ENCODE measurements around the gene INPP5K. TPM values are rescaled to one million over a fixed set of nuclear protein-coding genes. Genes with fewer than 3 reads are reported as not detected.
A peak's percentile ranks its signal among the peaks of the same experiment; 100 is the strongest.
"Not testable (repeated sequence)": the region's sequence is repeated elsewhere in the genome, so short reads cannot be mapped to it uniquely, and the experiment has no call there.

INPP5K gene
- 28.1 and 81.9 TPM in 2 replicates for total RNA-seq (2014; rRNA removed; shearing (Covaris generic))

DNA sequence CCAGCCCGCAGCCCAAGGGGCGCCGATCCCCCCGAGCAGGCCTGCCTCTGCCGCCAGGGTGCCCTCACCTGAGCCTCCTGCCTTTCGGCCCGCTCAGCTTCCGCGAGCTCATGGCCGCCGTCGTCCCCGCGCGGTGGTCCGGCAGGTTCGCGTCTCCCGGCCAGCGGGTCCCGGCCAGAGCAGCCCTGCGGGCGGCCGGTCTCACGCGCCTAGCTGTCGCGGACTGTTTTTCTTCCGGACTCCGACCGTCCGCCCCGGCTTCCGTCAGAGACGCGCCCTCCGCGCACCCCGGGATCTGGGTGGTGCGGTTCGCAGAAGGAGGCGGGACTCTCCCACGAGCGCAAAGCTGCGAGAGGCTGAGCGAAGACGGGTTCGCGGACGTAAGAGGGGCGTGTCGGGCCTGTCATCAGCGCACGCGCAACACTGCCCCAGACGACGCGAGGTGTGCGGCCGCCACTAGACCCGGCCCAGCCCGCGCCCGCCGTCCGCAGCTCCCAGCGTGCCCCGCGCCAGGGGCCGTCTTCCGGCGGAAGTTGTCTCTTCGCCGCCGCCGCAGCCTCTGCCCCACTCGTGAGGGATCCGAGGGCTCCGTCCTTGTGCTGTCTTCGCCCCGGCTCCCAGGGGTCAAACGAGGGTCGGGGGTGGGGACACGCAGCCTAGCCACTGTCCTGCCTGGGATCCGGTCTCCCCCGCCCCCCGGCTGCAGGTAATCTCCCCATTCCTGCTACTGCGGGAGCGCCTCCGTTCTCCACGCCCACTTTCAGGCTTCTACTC is at the start of gene INPP5K:
TSS of gene INPP5K (minus strand) at position 225 of the 774 bp plus-strand sequence. CDS start at position 112, 113 bp downstream.
- DNase-seq (ENCODE audit: low read depth), result peak; percentile 95

DNA sequence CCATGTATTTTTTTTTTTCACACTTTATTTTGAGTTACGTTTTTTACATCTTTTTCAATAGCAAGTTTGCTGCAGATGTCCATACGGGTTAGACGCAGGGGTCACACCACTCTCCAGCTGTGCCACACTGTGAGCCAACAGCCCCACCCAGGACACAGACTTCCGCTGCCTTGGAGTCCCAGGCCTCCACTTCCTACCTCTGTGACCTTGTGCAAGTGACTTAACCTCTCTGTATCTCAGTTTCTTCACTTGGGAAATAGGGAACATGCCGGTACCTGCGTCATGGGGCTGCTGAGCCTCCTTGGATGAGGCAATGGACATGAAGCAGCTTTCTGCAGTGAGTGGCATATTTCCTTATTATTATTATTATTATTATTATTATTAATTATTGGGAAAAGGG is 49.5 kb upstream of the INPP5K start:
- no peak for DNase-seq (ENCODE audit: low read depth)

DNA sequence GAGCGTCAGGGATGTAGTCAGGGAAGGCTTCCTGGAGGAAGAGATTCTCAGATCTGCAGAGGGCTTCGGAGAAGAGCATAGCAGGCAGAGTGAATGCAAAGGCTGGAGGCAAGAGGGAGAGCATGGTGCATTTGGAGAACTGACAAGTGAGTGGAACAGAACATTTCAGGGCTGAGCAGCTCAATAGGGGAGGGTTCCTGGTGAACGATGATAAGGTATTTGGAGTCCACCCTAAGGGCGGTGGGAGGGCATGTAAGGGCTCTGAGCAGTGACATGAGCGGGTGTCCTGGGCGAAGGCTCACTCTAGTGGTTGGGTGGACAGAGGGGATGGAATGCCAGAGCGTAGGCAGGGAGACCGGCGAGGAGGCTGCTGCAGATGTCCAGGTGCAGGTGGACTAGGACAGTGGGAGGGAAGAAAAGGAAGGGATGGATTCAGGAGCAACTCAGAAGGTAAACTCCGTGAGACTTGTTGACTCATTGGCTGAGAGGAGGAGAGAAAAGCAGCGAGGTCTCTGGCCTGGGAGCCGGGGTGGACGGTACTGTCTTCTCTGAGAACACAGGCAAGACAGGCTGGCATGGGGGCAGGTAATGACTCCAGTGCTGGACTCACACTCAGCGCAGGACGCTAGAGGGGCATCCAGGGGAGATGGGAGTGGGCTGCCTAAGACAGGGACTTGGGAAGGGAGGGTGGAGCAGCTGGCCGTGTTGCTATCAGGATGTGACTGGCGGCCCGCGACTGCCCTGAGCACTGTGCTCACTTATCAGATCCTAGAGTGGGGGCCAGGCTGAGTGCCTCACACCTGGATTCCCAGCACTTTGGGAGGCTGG is 47.6 kb upstream of the INPP5K start:
- DNase-seq (ENCODE audit: low read depth), result no peak

DNA sequence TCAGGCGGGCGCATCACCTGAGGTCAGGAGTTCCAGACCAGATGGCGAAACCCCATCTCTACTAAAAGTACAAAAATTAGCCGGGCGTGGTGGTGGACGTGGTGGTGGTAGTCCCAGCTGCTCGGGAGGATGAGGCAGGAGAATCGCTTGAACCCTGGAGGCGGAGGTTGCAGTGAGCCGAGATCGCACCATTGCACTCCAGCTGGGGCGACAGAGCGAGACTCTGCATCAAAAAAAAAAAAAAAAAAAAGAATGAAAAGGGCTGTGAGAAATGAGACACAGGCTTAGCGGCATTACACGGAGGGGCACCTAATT is 47.0 kb upstream of the INPP5K start:
- not testable (repeated sequence) for DNase-seq (ENCODE audit: low read depth)

GRCh38 chr17:1562176-1562643 is 45.8 kb upstream of the INPP5K start:
- peak; percentile 45 for DNase-seq (ENCODE audit: low read depth)

- DNase-seq (ENCODE audit: low read depth), result peak; percentile 21
Observed at GRCh38 chr17:1561420-1562175, 45.2 kb upstream of the INPP5K start.

DNA sequence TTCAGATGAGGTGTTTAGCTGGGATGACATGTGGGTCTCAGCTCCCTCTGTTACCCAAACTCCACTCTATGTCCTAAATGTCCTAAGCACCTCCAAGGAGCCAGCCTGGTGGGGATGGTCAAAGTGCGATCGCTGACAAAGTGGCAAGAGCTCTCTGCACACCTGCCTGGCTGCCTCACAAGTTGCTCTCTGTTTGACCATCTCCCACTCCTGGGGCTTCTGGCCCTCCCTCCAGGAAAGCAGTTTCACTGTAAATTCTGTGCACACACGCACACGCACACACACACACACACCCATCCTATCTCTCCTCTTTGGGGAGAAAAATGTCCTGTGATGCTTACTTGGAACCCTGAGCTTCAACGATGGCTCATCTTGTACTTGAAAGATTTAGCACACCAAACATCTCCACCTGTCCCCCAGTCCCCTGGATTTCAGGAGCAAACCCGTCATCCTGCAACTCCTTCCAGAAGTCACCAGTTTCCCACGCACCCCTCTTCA is 44.5 kb upstream of the INPP5K start:
- DNase-seq (ENCODE audit: low read depth), result no peak

DNA sequence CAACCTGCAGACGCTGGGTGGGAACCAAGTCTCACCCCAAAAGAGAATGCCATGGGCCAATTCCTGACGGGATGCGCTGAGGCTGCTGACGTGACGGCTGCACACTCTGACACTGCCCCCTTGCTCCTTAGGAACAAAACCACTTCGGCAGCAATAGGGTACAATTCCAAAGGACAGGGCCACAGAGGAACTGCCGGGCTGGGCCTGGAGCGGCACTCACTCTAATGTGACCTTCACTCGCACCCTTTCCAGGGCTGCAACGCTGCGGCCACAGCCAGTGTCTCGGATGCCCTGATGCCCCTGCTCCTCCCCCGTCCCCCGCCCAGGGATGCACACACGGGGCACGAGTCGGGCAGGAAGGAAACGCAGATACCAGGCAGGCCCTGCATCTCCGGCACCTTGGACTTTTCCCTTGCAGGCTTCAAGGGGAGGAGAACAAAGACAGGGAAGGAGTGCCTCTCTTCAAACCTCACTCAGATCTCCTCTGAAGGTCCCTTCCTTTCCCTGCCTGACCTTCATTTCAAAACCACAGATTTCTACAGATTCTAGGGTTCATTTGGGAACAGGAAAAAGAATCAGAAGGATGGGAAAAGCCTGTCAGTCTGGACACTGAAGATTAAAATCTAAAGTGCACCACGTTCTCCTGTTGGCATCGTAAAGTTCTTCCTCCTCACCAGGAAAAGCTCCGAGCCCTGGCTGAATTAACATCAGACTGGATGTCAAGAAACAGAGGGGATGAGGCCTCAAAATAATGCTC is 43.9 kb upstream of the INPP5K start:
- no peak for DNase-seq (ENCODE audit: low read depth)

- no peak for DNase-seq (ENCODE audit: low read depth)
Observed at GRCh38 chr17:1559047-1560043, 42.9 kb upstream of the INPP5K start.

DNA sequence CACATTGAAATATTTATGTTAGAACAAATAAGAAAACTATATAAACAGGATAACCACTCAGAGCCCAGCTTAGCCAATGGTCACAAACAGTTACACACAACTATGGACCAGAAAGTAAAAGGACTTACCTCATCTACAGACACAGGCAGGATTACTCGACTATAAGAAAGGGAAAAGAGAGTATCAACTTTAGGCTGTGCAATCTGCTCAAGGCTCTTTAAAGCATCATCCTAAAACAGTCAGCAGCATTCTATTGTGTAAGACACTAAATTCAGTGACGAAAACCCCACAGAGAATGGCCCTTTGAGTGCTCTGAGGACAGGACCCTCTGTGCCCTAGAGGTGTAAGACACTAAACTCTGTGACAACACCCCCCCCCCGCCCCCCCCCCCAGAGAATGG is 42.0 kb upstream of the INPP5K start:
- no peak for DNase-seq (ENCODE audit: low read depth)

DNA sequence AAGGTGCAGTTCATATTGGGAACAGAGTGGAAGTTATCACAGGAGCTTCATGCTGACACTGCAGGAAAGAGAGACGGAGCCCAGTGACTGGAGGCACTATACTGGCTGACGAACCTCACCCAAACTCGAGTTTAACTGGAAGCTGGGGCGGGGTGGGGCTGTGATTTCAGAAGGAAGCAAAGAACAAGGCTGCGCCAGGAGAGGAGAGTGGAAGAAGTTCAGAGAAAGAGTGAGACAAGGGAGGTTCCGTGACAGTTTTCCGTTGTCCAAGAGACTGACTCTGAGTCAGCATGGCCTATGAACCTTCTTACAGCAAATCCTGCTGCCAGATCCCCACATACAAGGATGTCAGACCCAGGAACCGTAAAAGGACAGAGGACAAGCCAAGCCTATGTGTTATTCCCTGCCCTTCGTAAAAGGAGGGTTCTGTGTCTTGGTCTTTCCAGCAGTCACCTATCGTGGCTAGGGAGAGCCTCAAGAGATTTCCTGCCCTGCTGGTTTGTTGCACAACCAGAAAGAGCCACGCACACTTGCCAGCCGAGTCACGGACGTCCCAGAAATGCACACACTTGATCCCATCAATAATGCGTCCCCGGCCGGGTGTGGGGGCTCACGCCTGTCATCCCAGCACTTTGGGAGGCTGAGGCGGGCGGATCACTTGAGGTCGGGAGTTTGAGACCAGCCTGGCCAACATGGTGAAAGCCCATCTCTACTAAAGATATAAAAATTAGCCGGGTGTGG is 41.1 kb upstream of the INPP5K start:
- no peak for DNase-seq (ENCODE audit: low read depth)

DNA sequence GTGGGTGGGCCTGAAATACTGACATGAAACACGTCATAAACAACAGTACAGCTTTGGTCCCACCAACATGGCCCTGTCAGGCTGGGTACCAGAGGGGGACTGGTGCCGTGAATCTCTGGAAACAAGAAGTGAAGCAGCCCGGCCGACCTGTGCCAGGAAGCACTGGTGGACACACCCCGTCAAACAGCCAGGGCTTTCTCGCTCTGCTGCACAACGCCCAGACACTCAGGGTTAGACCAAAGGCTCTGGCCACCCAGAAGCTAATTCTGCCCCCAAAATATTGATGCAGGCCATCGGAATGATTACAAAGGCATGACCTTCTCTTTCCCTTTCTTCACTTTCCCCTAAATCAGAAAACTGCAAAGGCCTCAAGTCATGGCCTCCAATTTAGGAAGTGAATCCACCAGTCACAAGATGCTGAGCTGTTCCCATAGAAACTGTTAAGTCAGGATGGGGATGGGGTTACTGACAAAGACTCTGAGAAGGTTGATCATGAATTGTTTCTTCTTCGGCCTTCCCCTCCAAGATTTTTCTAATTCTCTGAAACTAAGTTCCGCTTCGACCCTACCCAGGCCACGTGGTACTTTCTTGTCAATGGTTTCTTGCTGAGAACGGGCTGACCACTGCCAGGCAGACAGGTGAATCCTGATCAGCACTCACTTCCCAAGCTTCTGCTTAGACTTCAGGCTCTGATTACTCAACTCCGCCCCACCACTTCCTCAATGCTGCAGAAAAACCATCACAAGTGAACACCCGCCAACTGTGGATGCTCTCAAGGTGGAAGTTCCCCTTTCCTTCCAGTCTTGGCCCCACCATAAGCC is 39.4 kb upstream of the INPP5K start:
- DNase-seq (ENCODE audit: low read depth), result no peak

- no peak for DNase-seq (ENCODE audit: low read depth)
Observed at GRCh38 chr17:1554751-1555540, 38.5 kb upstream of the INPP5K start.

DNA sequence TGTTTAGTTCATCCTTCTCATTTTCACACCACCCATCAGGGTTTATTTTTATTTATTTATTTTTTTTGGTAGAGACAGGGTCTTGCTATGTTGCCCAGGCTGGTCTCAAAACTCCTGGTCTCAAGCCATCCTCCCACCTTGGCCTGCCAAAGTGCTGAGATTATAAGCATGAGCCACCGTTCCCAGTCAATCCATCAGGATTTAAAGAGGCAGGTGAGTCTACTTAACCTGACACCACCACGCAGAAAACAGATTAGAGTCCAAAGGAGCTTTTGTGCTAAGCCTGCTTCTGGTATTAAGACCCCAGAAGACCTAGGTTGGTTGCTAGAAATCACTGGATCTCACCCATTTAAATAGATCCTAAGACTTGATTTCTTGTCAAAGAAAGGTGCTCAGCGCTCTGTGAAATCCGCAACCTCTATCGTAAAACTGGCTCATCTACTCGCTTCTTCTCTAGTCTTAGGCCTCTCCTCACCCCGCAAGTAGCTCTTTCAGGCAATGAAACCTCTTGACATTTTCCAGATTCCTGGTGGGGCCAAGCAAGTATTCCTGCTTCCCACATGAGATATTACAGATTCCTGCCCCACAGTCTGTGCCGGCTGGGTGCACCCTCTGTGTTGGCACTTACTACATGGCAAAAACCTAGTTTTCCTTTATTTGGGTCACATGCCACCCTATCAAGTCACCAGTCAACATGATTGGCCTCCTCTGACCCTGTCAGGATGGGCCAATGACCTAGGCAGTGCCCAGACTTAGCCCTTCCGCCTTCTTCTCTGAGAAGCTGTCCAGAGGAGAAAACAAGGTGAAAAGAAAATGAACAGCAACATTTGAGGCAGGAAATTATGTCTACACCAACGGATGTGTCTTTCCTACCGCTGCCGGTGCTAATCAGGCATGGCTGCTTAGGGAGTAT is 37.2 kb upstream of the INPP5K start:
- no peak for DNase-seq (ENCODE audit: low read depth)

- no peak for DNase-seq (ENCODE audit: low read depth)
Observed at GRCh38 chr17:1552932-1553331, 36.5 kb upstream of the INPP5K start.

- DNase-seq (ENCODE audit: low read depth), result no peak
Observed at GRCh38 chr17:1551741-1552140, 35.3 kb upstream of the INPP5K start.

GRCh38 chr17:1548032-1548431 is 31.6 kb upstream of the INPP5K start:
- DNase-seq (ENCODE audit: low read depth), result no peak
